Measurements from ENCODE around the gene DNAJB9. TPM values are rescaled to one million over a fixed set of nuclear protein-coding genes. Genes with fewer than 3 reads are reported as not detected.

The DNAJB9 gene
- total RNA-seq, 1 donor from 2014 or later, result 47.9 TPM

- intact Hi-C loops (cut with micrococcal nuclease), result no loop called here
- Histone ChIP-seq H3K4me3 (no peak overlapping the region), H3K9me3 (replicated peaks) (no peaks in the 10 kb centered on the region), H3K27me3 (ENCODE audit: low read depth) (peaks cover 4% of the 10 kb centered on the region), H3K36me3 (no peaks in the 10 kb centered on the region), H3K4me1 (no peaks in the 10 kb centered on the region), H3K27ac (replicated peaks) (no peak overlapping the region)
- no peak for DNase-seq
- TF ChIP-seq, protein P1, sequence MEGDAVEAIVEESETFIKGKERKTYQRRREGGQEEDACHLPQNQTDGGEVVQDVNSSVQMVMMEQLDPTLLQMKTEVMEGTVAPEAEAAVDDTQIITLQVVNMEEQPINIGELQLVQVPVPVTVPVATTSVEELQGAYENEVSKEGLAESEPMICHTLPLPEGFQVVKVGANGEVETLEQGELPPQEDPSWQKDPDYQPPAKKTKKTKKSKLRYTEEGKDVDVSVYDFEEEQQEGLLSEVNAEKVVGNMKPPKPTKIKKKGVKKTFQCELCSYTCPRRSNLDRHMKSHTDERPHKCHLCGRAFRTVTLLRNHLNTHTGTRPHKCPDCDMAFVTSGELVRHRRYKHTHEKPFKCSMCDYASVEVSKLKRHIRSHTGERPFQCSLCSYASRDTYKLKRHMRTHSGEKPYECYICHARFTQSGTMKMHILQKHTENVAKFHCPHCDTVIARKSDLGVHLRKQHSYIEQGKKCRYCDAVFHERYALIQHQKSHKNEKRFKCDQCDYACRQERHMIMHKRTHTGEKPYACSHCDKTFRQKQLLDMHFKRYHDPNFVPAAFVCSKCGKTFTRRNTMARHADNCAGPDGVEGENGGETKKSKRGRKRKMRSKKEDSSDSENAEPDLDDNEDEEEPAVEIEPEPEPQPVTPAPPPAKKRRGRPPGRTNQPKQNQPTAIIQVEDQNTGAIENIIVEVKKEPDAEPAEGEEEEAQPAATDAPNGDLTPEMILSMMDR (IDR thresholded peaks at IDR 0.05; ENCODE audit: borderline replicate concordance), result no peak
Observed at GRCh38 chr7:108598153-108598552, 28.5 kb downstream of the DNAJB9 start.

DNA sequence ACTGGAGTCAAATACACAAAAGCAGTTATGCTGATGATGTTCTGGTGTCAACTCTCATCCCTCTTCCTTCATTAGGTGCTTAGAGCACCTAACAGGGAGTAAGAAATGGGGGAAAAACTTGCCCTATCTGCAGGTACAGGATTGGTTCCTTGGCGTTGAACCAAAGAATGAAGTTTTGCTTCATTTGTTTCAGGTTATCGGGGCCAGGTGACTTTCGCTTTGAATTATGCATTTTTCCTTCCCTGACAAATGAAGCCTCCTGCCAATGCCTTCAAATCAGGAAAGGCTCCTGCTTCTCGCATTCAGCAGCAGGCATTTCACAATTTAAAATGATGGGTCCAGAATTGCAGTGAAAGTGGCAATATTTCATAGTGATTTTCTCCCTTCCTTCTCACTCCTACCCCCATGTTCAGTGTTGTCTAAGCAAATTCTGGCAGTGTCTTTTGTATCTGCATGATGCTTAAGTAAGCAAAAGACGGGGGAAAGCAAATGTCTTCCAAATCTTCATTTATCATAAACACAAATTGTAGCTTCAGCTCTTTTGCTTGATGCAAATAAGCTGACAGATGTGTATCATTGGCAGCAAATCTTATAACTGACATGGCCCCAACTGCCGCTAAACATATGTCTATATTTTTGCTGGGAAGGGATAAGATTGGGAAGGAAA lies 29.4 kb downstream of the DNAJB9 start:
- no peak overlapping the region for H3K27ac ChIP-seq (replicated peaks)
- no peaks in the 10 kb centered on the region for H3K4me1 ChIP-seq
- no peaks in the 10 kb centered on the region for H3K9me3 ChIP-seq (replicated peaks)
- intact Hi-C loops (cut with micrococcal nuclease), result no loop called here
- TF ChIP-seq, protein P1 (IDR thresholded peaks at IDR 0.05; ENCODE audit: borderline replicate concordance), result no peak
- H3K36me3 ChIP-seq, result no peaks in the 10 kb centered on the region
- DNase-seq, result no peak
- H3K27me3 ChIP-seq (ENCODE audit: low read depth), result peaks cover 4% of the 10 kb centered on the region
- H3K4me3 ChIP-seq, result no peak overlapping the region

DNA sequence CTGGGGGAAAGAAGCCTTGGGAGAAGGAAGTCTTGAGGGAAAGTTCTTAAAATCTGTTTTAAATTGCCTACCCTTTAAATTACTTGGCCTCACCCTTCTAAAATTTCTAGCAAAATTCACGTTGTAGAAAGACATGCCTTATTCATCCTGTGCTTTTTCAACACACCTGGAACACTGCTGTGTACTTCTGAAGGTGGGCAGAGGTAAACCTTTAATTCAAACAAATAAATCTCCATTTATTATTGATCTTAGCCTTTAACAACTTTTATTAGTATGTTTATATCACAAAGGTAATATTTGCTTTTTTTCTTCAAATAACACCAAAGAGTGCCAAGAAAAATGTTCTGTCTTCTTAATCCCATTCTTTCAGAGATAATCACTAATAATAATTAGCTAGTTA lies 30.7 kb downstream of the DNAJB9 start:
- Histone ChIP-seq H3K36me3 (no peaks in the 10 kb centered on the region), H3K27ac (replicated peaks) (no peak overlapping the region), H3K4me1 (no peaks in the 10 kb centered on the region), H3K27me3 (ENCODE audit: low read depth) (peaks cover 4% of the 10 kb centered on the region), H3K4me3 (no peak overlapping the region), H3K9me3 (replicated peaks) (no peaks in the 10 kb centered on the region)
- intact Hi-C loops (cut with micrococcal nuclease), result no loop called here
- TF ChIP-seq, protein P1 (IDR thresholded peaks at IDR 0.05; ENCODE audit: borderline replicate concordance), result no peak
- DNase-seq, result no peak

DNA sequence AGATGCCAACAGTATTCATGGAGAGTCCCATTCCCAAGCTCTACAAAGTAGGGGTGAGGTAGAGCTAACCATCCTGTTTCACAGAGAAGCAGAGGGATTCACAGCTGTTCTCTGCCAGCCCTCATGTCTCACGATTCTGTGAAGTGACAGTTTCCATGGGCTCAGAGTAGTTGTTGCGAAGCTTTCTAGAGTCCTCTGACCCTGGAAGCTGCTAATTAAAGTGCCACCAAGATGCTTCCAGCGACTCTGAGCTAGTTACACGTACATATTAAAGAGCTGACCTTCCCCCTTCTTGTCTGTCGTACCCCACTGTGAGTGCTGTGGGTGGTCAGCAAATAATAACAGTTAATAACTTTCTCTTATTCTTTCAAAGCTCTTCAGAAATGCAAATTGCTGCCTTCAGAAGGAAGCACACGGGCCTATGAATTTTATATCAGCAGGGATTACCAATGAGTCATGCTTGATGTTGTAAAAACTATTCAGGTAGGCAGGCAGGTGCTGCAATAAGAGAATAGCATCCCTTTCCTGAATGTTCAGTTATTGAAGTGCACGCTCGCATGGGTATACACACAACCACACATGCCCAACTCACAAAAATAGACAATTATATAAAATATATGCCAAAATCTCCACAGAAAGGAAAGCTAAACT lies 34.1 kb downstream of the DNAJB9 start:
- intact Hi-C loops (cut with micrococcal nuclease), result no loop called here
- no peaks in the 10 kb centered on the region for H3K36me3 ChIP-seq
- no peak for DNase-seq
- no peak overlapping the region for H3K4me3 ChIP-seq
- no peaks in the 10 kb centered on the region for H3K9me3 ChIP-seq (replicated peaks)
- H3K27ac ChIP-seq (replicated peaks), result no peak overlapping the region
- no peaks in the 10 kb centered on the region for H3K4me1 ChIP-seq
- peaks cover 4% of the 10 kb centered on the region for H3K27me3 ChIP-seq (ENCODE audit: low read depth)
- TF ChIP-seq, protein P1 (IDR thresholded peaks at IDR 0.05; ENCODE audit: borderline replicate concordance), result no peak

DNA sequence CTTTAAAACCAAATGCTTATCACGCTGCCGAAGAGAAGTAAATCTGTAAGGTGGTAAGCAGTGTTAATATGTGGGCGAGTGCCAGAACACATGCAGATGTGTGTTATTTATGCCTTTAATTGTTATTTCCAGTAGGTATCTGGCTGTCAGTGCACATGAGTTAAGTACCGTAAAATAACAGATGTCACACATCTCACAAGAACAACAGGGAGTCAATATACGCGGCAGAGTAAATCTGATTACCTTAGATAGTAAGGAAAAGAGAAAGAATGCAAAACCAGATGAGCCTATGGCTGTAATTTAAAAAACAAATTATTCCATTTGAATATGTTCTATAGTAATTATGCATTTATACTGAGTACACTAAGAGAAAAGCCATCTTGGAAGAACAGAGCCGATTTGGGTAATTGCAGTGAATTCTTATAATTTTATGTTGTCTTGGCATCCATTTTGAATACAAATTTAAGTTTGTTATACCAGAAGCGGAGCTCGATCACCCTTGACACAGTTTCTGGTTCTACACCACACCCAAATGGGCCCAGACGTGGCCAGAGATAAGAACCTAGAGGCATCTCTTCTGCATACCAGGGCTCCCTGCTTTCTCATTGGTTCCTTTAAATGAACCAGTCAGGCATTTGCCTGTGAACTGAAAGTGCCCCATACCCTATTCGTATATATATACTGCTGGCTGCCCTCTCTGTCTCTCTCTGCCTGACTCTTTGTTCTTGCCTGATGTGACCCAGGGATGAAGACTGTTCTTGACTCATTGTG lies 34.8 kb downstream of the DNAJB9 start:
- H3K4me1 ChIP-seq, result no peaks in the 10 kb centered on the region
- no peak overlapping the region for H3K4me3 ChIP-seq
- intact Hi-C loops (cut with micrococcal nuclease), result no loop called here
- no peak overlapping the region for H3K27ac ChIP-seq (replicated peaks)
- H3K36me3 ChIP-seq, result no peaks in the 10 kb centered on the region
- peaks cover 2% of the 10 kb centered on the region for H3K27me3 ChIP-seq (ENCODE audit: low read depth)
- H3K9me3 ChIP-seq (replicated peaks), result no peaks in the 10 kb centered on the region
- TF ChIP-seq, protein P1 (IDR thresholded peaks at IDR 0.05; ENCODE audit: borderline replicate concordance), result no peak
- DNase-seq, result no peak
